GM18951 (cell line): Measurements from ENCODE around the gene TAF4.

Experiments
- POLR2A ChIP-seq: IDR thresholded peaks from 4 replicates; pipeline ENCODE4 v1.6.1; 2011; ENCODE audit warnings: mild to moderate bottlenecking; ENCODE audit not compliant: insufficient read length, insufficient read depth; ENCODE audit errors: extremely low read depth
- in situ Hi-C: fragments of 300-500 bp; cut with MboI; formaldehyde crosslinking; loops from one replicate; pipeline ENCODE4 v1.12.0; 2022; ENCODE audit warnings: low sequenced_read_pairs, mixed read lengths, inconsistent platforms; ENCODE audit not compliant: unreplicated experiment

Gene TAF4

GRCh38 chr20:61963885-61964674 lies 101.6 kb downstream of the TAF4 start:
- no peak for TF ChIP-seq POLR2A
- in situ Hi-C loops = no loop called here

- no peak for TF ChIP-seq POLR2A
- in situ Hi-C loops = no loop called here
These were observed 102.5 kb downstream of the TAF4 start for GRCh38 chr20:61963149-61963548.

- in situ Hi-C loops = no loop called here
- TF ChIP-seq POLR2A = no peak
These were observed 104.8 kb downstream of the TAF4 start for GRCh38 chr20:61960836-61961235.

GRCh38 chr20:61958773-61959700 lies 106.6 kb downstream of the TAF4 start:
- no peak for TF ChIP-seq POLR2A
- in situ Hi-C loops = no loop called here

GRCh38 chr20:61957961-61958715 lies 107.5 kb downstream of the TAF4 start:
- in situ Hi-C loops = no loop called here
- no peak for TF ChIP-seq POLR2A

GRCh38 chr20:61956396-61957342 lies 109.0 kb downstream of the TAF4 start:
- no peak for TF ChIP-seq POLR2A
- in situ Hi-C loops = no loop called here

- TF ChIP-seq POLR2A = no peak
- in situ Hi-C loops = no loop called here
These were observed 109.8 kb downstream of the TAF4 start for GRCh38 chr20:61955668-61956395.

GRCh38 chr20:61954276-61955021 lies 111.2 kb downstream of the TAF4 start:
- in situ Hi-C loops = no loop called here

GRCh38 chr20:61953037-61954021 lies 112.4 kb downstream of the TAF4 start:
- in situ Hi-C loops = no loop called here
- TF ChIP-seq POLR2A = no peak

More at GRCh38 chr20:61954276-61955021, 111.2 kb downstream of the TAF4 start:
- no peak for TF ChIP-seq POLR2A

- in situ Hi-C loops = no loop called here
- TF ChIP-seq POLR2A = no peak
These were observed 113.8 kb downstream of the TAF4 start for GRCh38 chr20:61951695-61952533.
